ENCODE results near the gene CEACAM3. TPM values are rescaled to one million over a fixed set of nuclear protein-coding genes. Genes with fewer than 3 reads are reported as not detected.
"Not testable (repeated sequence)": the region's sequence is repeated elsewhere in the genome, so short reads cannot be mapped to it uniquely, and the experiment has no call there.

CEACAM3 gene
- total RNA-seq, 1 experiment from 2014 or later = not detected

- H3K36me3 ChIP-seq = no peaks in the 10 kb centered on the region
Measured at GRCh38 chr19:41776700-41777099, 19.7 kb upstream of the CEACAM3 start.

GRCh38 chr19:41783612-41784011 is 12.8 kb upstream of the CEACAM3 start:
- Histone ChIP-seq H3K27me3 (replicated peaks) (peaks cover 33% of the 10 kb centered on the region), H3K4me1 (replicated peaks) (no peaks in the 10 kb centered on the region), H3K27ac (no peak overlapping the region), H3K4me3 (no peak overlapping the region), H3K9me3 (replicated peaks) (no peaks in the 10 kb centered on the region), H3K36me3 (no peaks in the 10 kb centered on the region)
- no peak for DNase-seq (ENCODE audit: low read depth in 1 of 2, low spot score in 2 of 2)

More at GRCh38 chr19:41776700-41777099, 19.7 kb upstream of the CEACAM3 start:
- no peak for DNase-seq (ENCODE audit: low read depth in 1 of 2, low spot score in 2 of 2)
- Histone ChIP-seq H3K27me3 (replicated peaks) (peaks cover 21% of the 10 kb centered on the region), H3K4me3 (no peak overlapping the region), H3K27ac (no peak overlapping the region), H3K4me1 (replicated peaks) (no peaks in the 10 kb centered on the region), H3K9me3 (replicated peaks) (no peaks in the 10 kb centered on the region)

GRCh38 chr19:41784312-41784711 is 12.1 kb upstream of the CEACAM3 start:
- no peak overlapping the region for H3K27ac ChIP-seq
- no peak for DNase-seq (ENCODE audit: low read depth in 1 of 2, low spot score in 2 of 2)
- peaks cover 35% of the 10 kb centered on the region for H3K27me3 ChIP-seq (replicated peaks)
- no peaks in the 10 kb centered on the region for H3K9me3 ChIP-seq (replicated peaks)
- no peaks in the 10 kb centered on the region for H3K36me3 ChIP-seq
- no peaks in the 10 kb centered on the region for H3K4me1 ChIP-seq (replicated peaks)
- H3K4me3 ChIP-seq = no peak overlapping the region

GRCh38 chr19:41784743-41785142 is 11.6 kb upstream of the CEACAM3 start:
- Histone ChIP-seq H3K9me3 (replicated peaks) (no peaks in the 10 kb centered on the region), H3K27ac (no peak overlapping the region), H3K4me1 (replicated peaks) (no peaks in the 10 kb centered on the region), H3K27me3 (replicated peaks) (peaks cover 37% of the 10 kb centered on the region), H3K4me3 (no peak overlapping the region), H3K36me3 (no peaks in the 10 kb centered on the region)
- DNase-seq (ENCODE audit: low read depth in 1 of 2, low spot score in 2 of 2) = no peak

- H3K27me3 ChIP-seq (replicated peaks) = peaks cover 34% of the 10 kb centered on the region
- H3K27ac ChIP-seq = no peak overlapping the region
- H3K36me3 ChIP-seq = no peaks in the 10 kb centered on the region
- H3K4me3 ChIP-seq = no peak overlapping the region
- DNase-seq (ENCODE audit: low read depth in 1 of 2, low spot score in 2 of 2) = peak in 1 of 2 experiments; percentile 35
- H3K9me3 ChIP-seq (replicated peaks) = no peaks in the 10 kb centered on the region
- no peaks in the 10 kb centered on the region for H3K4me1 ChIP-seq (replicated peaks)
Measured at GRCh38 chr19:41785653-41786052, 10.7 kb upstream of the CEACAM3 start.

GRCh38 chr19:41787055-41787454 is 9.3 kb upstream of the CEACAM3 start:
- Histone ChIP-seq H3K27ac (no peak overlapping the region), H3K4me3 (no peak overlapping the region), H3K27me3 (replicated peaks) (peaks cover 38% of the 10 kb centered on the region), H3K36me3 (no peaks in the 10 kb centered on the region), H3K9me3 (replicated peaks) (no peaks in the 10 kb centered on the region), H3K4me1 (replicated peaks) (no peaks in the 10 kb centered on the region)
- DNase-seq (ENCODE audit: low read depth in 1 of 2, low spot score in 2 of 2) = no peak

- H3K27ac ChIP-seq; H3K36me3 ChIP-seq; H3K9me3 ChIP-seq (replicated peaks); DNase-seq (ENCODE audit: low read depth in 1 of 2, low spot score in 2 of 2); H3K4me1 ChIP-seq (replicated peaks); H3K4me3 ChIP-seq: not testable (repeated sequence)
- H3K27me3 ChIP-seq (replicated peaks) = peaks cover 42% of the 10 kb centered on the region
Measured at GRCh38 chr19:41788518-41788917, 7.9 kb upstream of the CEACAM3 start.

GRCh38 chr19:41789053-41789452 is 7.3 kb upstream of the CEACAM3 start:
- DNase-seq (ENCODE audit: low read depth in 1 of 2, low spot score in 2 of 2); H3K36me3 ChIP-seq; H3K27ac ChIP-seq; H3K4me3 ChIP-seq; H3K4me1 ChIP-seq (replicated peaks); H3K9me3 ChIP-seq (replicated peaks): not testable (repeated sequence)
- peaks cover 41% of the 10 kb centered on the region for H3K27me3 ChIP-seq (replicated peaks)

- no peak overlapping the region for H3K4me3 ChIP-seq
- DNase-seq (ENCODE audit: low read depth in 1 of 2, low spot score in 2 of 2) = peak in 1 of 2 experiments; percentile 16
- H3K27me3 ChIP-seq (replicated peaks) = peaks cover 27% of the 10 kb centered on the region; the same call in 1 of the 2 replicates
- H3K36me3 ChIP-seq = no peaks in the 10 kb centered on the region
- no peaks in the 10 kb centered on the region for H3K4me1 ChIP-seq (replicated peaks)
- no peak overlapping the region for H3K27ac ChIP-seq
- no peaks in the 10 kb centered on the region for H3K9me3 ChIP-seq (replicated peaks)
Measured at GRCh38 chr19:41792513-41793413, 3.6 kb upstream of the CEACAM3 start.

- Histone ChIP-seq H3K27ac (no peak overlapping the region), H3K27me3 (replicated peaks) (peaks cover 27% of the 10 kb centered on the region; the same call in 1 of the 2 replicates), H3K4me1 (replicated peaks) (no peaks in the 10 kb centered on the region), H3K9me3 (replicated peaks) (no peaks in the 10 kb centered on the region), H3K4me3 (no peak overlapping the region), H3K36me3 (no peaks in the 10 kb centered on the region)
- no peak for DNase-seq (ENCODE audit: low read depth in 1 of 2, low spot score in 2 of 2)
Measured at GRCh38 chr19:41793414-41793727, 3.0 kb upstream of the CEACAM3 start.

- Histone ChIP-seq H3K4me1 (replicated peaks) (no peaks in the 10 kb centered on the region), H3K4me3 (no peak overlapping the region), H3K27me3 (replicated peaks) (peaks cover 22% of the 10 kb centered on the region; the same call in 1 of the 2 replicates), H3K36me3 (no peaks in the 10 kb centered on the region), H3K27ac (no peak overlapping the region), H3K9me3 (replicated peaks) (no peaks in the 10 kb centered on the region)
- peak; percentile 10 to 55 for DNase-seq (ENCODE audit: low read depth in 1 of 2, low spot score in 2 of 2)
Measured at GRCh38 chr19:41795031-41795461, 1.3 kb upstream of the CEACAM3 start.

GRCh38 chr19:41796901-41797300 is 514 bp downstream of the CEACAM3 start:
- Histone ChIP-seq H3K27ac (no peak overlapping the region), H3K4me3 (no peak overlapping the region), H3K4me1 (replicated peaks) (no peaks in the 10 kb centered on the region), H3K9me3 (replicated peaks) (no peaks in the 10 kb centered on the region), H3K36me3 (no peaks in the 10 kb centered on the region), H3K27me3 (replicated peaks) (peaks cover 18% of the 10 kb centered on the region; the same call in 1 of the 2 replicates)
- no peak for DNase-seq (ENCODE audit: low read depth in 1 of 2, low spot score in 2 of 2)

- no peak overlapping the region for H3K4me3 ChIP-seq
- DNase-seq (ENCODE audit: low read depth in 1 of 2, low spot score in 2 of 2) = no peak
- no peaks in the 10 kb centered on the region for H3K4me1 ChIP-seq (replicated peaks)
- 0 out of 2 replicates have a peak, but pooled peaks cover 14% of the 10 kb centered on the region for H3K27me3 ChIP-seq (replicated peaks)
- H3K36me3 ChIP-seq = no peaks in the 10 kb centered on the region
- H3K9me3 ChIP-seq (replicated peaks) = no peaks in the 10 kb centered on the region
- no peak overlapping the region for H3K27ac ChIP-seq
Measured at GRCh38 chr19:41799444-41800000, 3.1 kb downstream of the CEACAM3 start.

- H3K4me1 ChIP-seq (replicated peaks) = no peaks in the 10 kb centered on the region
- no peak overlapping the region for H3K4me3 ChIP-seq
- H3K36me3 ChIP-seq = no peaks in the 10 kb centered on the region
- DNase-seq (ENCODE audit: low read depth in 1 of 2, low spot score in 2 of 2) = no peak
- no peak overlapping the region for H3K27ac ChIP-seq
- peaks cover 25% of the 10 kb centered on the region for H3K27me3 ChIP-seq (replicated peaks)
- H3K9me3 ChIP-seq (replicated peaks) = no peaks in the 10 kb centered on the region
Measured at GRCh38 chr19:41801031-41801430, 4.6 kb downstream of the CEACAM3 start.

Data from SJSA1 (cell line).